SH-SY5Y (cell line): Measurements from ENCODE around the gene LSM10.

ENCODE experiments used
- GATA2 ChIP-seq: IDR thresholded peaks from 2 replicates; pipeline ENCODE4 v1.6.1; 2011; ENCODE audit warnings: mild to moderate bottlenecking, low read depth, low read length
- GATA3 ChIP-seq: IDR thresholded peaks from 2 replicates; pipeline ENCODE4 v1.6.1; 2011; ENCODE audit warnings: low read depth, mild to moderate bottlenecking, low read length, moderate library complexity

DNA sequence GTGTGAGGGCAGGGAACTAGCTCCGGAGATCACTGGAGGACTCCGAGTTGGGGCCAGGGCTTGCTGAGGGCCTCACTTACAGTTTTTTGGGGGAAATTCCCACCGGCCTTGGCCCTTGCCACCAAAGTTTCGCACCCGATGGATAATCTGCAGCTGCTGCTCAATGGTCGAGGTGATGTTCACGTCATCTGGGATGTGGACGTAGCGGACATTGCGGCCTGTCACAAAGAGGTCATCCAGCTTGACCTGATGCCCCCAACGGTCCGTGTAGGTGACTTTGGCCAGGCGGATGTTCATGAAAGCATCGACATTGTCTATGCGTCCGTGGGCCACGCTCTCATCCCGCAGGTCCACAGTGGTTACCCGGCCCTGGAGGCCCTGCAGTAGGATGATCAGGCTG lies 4.0 kb downstream of the LSM10 start:
- TF ChIP-seq GATA2: no peak
- TF ChIP-seq GATA3: no peak
